SU-DHL-6 (cell line): ENCODE measurements around the gene TK1.

Source experiments
- EZH2phosphoT487 ChIP-seq: fragments of 200-600 bp; sonication (generic), shearing (Covaris generic); conservative IDR thresholded peaks from 2 replicates; pipeline ENCODE4 v1.6.1; 2018; ENCODE audit warnings: mild to moderate bottlenecking, antibody characterized with exemption, low read length, moderate library complexity, mixed read lengths
- TF ChIP-seq, protein P1 (sequence below): fragments of 200-600 bp; sonication (generic); IDR thresholded peaks from one replicate; pipeline ENCODE4 v1.5.1; 2017; ENCODE audit warnings: antibody characterized with exemption, mild to moderate bottlenecking, low read length, moderate library complexity; ENCODE audit not compliant: insufficient read depth, poor library complexity, severe bottlenecking

DNA sequence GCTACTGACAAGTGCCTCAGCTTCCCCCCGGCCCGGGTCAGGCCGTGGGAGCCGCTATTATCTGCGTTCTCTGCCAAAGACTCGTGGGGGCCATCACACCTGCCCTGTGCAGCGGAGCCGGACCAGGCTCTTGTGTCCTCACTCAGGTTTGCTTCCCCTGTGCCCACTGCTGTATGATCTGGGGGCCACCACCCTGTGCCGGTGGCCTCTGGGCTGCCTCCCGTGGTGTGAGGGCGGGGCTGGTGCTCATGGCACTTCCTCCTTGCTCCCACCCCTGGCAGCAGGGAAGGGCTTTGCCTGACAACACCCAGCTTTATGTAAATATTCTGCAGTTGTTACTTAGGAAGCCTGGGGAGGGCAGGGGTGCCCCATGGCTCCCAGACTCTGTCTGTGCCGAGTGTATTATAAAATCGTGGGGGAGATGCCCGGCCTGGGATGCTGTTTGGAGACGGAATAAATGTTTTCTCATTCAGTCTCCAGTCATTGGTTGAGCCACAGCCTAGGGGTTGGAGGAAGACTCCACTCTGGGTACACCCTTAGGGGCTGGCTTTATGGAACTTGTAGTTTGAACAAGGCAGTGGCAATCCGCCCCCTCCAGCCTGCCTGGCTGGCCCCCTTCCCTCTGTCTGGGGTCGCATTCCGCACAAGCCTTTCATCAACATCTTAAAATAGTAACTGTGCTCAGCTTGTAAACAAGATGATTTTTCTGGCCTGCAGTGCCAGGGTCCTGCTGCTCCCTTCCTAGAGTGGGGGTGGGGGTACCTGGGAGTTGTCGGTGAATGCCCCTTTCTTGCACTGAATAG lies 14.4 kb downstream of the TK1 start:
- TF ChIP-seq, protein P1, sequence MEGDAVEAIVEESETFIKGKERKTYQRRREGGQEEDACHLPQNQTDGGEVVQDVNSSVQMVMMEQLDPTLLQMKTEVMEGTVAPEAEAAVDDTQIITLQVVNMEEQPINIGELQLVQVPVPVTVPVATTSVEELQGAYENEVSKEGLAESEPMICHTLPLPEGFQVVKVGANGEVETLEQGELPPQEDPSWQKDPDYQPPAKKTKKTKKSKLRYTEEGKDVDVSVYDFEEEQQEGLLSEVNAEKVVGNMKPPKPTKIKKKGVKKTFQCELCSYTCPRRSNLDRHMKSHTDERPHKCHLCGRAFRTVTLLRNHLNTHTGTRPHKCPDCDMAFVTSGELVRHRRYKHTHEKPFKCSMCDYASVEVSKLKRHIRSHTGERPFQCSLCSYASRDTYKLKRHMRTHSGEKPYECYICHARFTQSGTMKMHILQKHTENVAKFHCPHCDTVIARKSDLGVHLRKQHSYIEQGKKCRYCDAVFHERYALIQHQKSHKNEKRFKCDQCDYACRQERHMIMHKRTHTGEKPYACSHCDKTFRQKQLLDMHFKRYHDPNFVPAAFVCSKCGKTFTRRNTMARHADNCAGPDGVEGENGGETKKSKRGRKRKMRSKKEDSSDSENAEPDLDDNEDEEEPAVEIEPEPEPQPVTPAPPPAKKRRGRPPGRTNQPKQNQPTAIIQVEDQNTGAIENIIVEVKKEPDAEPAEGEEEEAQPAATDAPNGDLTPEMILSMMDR = no peak
- TF ChIP-seq EZH2phosphoT487 = no peak
